H9 (cell line): ENCODE data around the gene RPL27A. TPM values are rescaled to one million over a fixed set of nuclear protein-coding genes. Genes with fewer than 3 reads are reported as not detected.

Experiments used
- DNase-seq: peaks from one replicate; pipeline ENCODE4 v3.0.0-alpha.2; 2017
- H2AFZ ChIP-seq: one replicate; pipeline ENCODE4 v1.6.1; 2013; ENCODE audit warnings: mild to moderate bottlenecking, low read length, control low read depth, moderate library complexity
- H2AK5ac ChIP-seq: 2 replicates; pipeline ENCODE4 v1.6.1; 2013; ENCODE audit warnings: low read length, control low read depth, mixed read lengths; ENCODE audit not compliant: insufficient read length
- H2BK120ac ChIP-seq: one replicate; pipeline ENCODE4 v1.6.1; 2013; ENCODE audit warnings: low read depth, mild to moderate bottlenecking, low read length, control low read depth, inconsistent platforms; ENCODE audit not compliant: poor library complexity, severe bottlenecking
- H2BK12ac ChIP-seq: 2 replicates; pipeline ENCODE4 v1.6.1; 2013; ENCODE audit warnings: low read length, control low read depth, mixed read lengths, low read depth; ENCODE audit not compliant: insufficient read length
- H2BK15ac ChIP-seq: 2 replicates; pipeline ENCODE4 v1.6.1; 2013; ENCODE audit warnings: low read depth, low read length, control low read depth
- H2BK20ac ChIP-seq: one replicate; pipeline ENCODE4 v1.6.1; 2013; ENCODE audit warnings: low read depth, mild to moderate bottlenecking, low read length, control low read depth, inconsistent platforms; ENCODE audit not compliant: poor library complexity, severe bottlenecking
- H2BK5ac ChIP-seq: 2 replicates; pipeline ENCODE4 v1.6.1; 2013; ENCODE audit warnings: low read length, control low read depth, mixed read lengths; ENCODE audit not compliant: insufficient read length
- H3K14ac ChIP-seq: 2 replicates; pipeline ENCODE4 v1.6.1; 2013; ENCODE audit warnings: low read length, control low read depth; ENCODE audit not compliant: insufficient read depth
- H3K18ac ChIP-seq: 2 replicates; pipeline ENCODE4 v1.6.1; 2013; ENCODE audit warnings: low read depth, mild to moderate bottlenecking, mixed read lengths, low read length, control low read depth; ENCODE audit not compliant: insufficient read length
- H3K23ac ChIP-seq: 2 replicates; pipeline ENCODE4 v1.6.1; 2013; ENCODE audit warnings: low read length, control low read depth, mixed read lengths, low read depth; ENCODE audit not compliant: insufficient read length
- H3K23me2 ChIP-seq: 2 replicates; pipeline ENCODE4 v1.6.1; 2013; ENCODE audit warnings: low read depth, mild to moderate bottlenecking, mixed read lengths, low read length, control low read depth; ENCODE audit not compliant: insufficient read length, poor library complexity, severe bottlenecking
- H3K27ac ChIP-seq: 2 replicates; pipeline ENCODE4 v1.5.1; 2013; ENCODE audit warnings: low read length, control low read depth, mixed read lengths, low read depth; ENCODE audit not compliant: insufficient read length
- H3K27me3 ChIP-seq: 2 replicates; pipeline ENCODE4 v1.6.1; 2013; ENCODE audit warnings: low read length, control low read depth, inconsistent platforms; ENCODE audit not compliant: insufficient read depth
- H3K4ac ChIP-seq: 2 replicates; pipeline ENCODE4 v1.6.1; 2013; ENCODE audit warnings: low read depth, mild to moderate bottlenecking, control low read depth, inconsistent platforms, low read length, moderate library complexity
- H3K4me1 ChIP-seq: 2 replicates; pipeline ENCODE4 v1.6.1; 2013; ENCODE audit warnings: low read length, control low read depth, inconsistent platforms; ENCODE audit not compliant: insufficient read depth
- H3K4me2 ChIP-seq: 2 replicates; pipeline ENCODE4 v1.6.1; 2013; ENCODE audit warnings: low read length, control low read depth, mixed read lengths; ENCODE audit not compliant: insufficient read length, insufficient read depth
- H3K56ac ChIP-seq: 2 replicates; pipeline ENCODE4 v1.6.1; 2013; ENCODE audit warnings: low read depth, mild to moderate bottlenecking, mixed read lengths, low read length, control low read depth; ENCODE audit not compliant: insufficient read length
- H3K79me1 ChIP-seq: 2 replicates; pipeline ENCODE4 v1.6.1; 2013; ENCODE audit warnings: low read depth, mild to moderate bottlenecking, moderate library complexity, low read length, control low read depth, inconsistent platforms; ENCODE audit not compliant: insufficient read depth, poor library complexity, severe bottlenecking
- H3K79me2 ChIP-seq: 2 replicates; pipeline ENCODE4 v1.6.1; 2013; ENCODE audit warnings: low read length, control low read depth, inconsistent platforms; ENCODE audit not compliant: insufficient read depth
- H3K9ac ChIP-seq: 2 replicates; pipeline ENCODE4 v1.6.1; 2013; ENCODE audit warnings: low read length, control low read depth, mixed read lengths; ENCODE audit not compliant: insufficient read length; ENCODE audit errors: extremely low read depth
- H3K9me3 ChIP-seq: one replicate; pipeline ENCODE4 v1.6.1; 2013; ENCODE audit warnings: low read depth, low read length, inconsistent platforms; ENCODE audit not compliant: control insufficient read depth
- H3T11ph ChIP-seq: one replicate; pipeline ENCODE4 v1.6.1; 2013; ENCODE audit warnings: mild to moderate bottlenecking, low read length, control low read depth, inconsistent platforms
- H4K20me1 ChIP-seq: one replicate; pipeline ENCODE4 v1.6.1; 2013; ENCODE audit not compliant: control insufficient read depth, insufficient read length, insufficient read depth
- H4K5ac ChIP-seq: 2 replicates; pipeline ENCODE4 v1.6.1; 2013; ENCODE audit warnings: low read depth, mild to moderate bottlenecking, mixed read lengths, low read length, control low read depth; ENCODE audit not compliant: insufficient read length
- H4K8ac ChIP-seq: replicated peaks from 2 replicates; pipeline ENCODE4 v1.6.1; 2013; ENCODE audit warnings: low read length, control low read depth, mixed read lengths, low read depth; ENCODE audit not compliant: insufficient read length
- H4K91ac ChIP-seq: 2 replicates; pipeline ENCODE4 v1.6.1; 2013; ENCODE audit warnings: low read depth, mild to moderate bottlenecking, moderate library complexity, mixed read lengths, low read length, control low read depth; ENCODE audit not compliant: insufficient read length
- H3K27ac Mint-ChIP-seq, 3 experiments: 2 replicates in 2 of 3; 3 replicates in 1 of 3; pipeline ENCODE4 v1.8.0; 2020 to 2021; ENCODE audit warnings: mixed read lengths in 3 of 3, mild to moderate bottlenecking in 1 of 3, moderate library complexity in 1 of 3
- H3K27me3 Mint-ChIP-seq: 2 replicates; pipeline ENCODE4 v1.8.0; 2021; ENCODE audit warnings: low read depth, mild to moderate bottlenecking, moderate library complexity, mixed read lengths
- H3K36me3 Mint-ChIP-seq, 3 experiments: 2 replicates in 2 of 3; 3 replicates in 1 of 3; pipeline ENCODE4 v1.8.0; 2020 to 2021; ENCODE audit warnings: low read depth in 3 of 3, mixed read lengths in 3 of 3; ENCODE audit not compliant: insufficient read depth in 1 of 3
- H3K4me1 Mint-ChIP-seq, 2 experiments: 2 replicates each; pipeline ENCODE4 v1.8.0; 2020; ENCODE audit warnings: mixed read lengths in 2 of 2
- H3K4me3 Mint-ChIP-seq, 2 experiments: 2 replicates in 1 of 2; 3 replicates in 1 of 2; pipeline ENCODE4 v1.8.0; 2020 to 2021; ENCODE audit warnings: mild to moderate bottlenecking in 2 of 2, mixed read lengths in 2 of 2, moderate library complexity in 1 of 2
- H3K9me3 Mint-ChIP-seq, 2 experiments: 2 replicates in 1 of 2; 3 replicates in 1 of 2; pipeline ENCODE4 v1.8.0; 2020; ENCODE audit warnings: mild to moderate bottlenecking in 2 of 2, mixed read lengths in 2 of 2, moderate library complexity in 1 of 2
- CTCF ChIP-seq: fragments of 200-600 bp; sonication (generic); conservative IDR thresholded peaks from 3 replicates; pipeline ENCODE4 v1.8.0; 2021; ENCODE audit warnings: antibody characterized with exemption, mild to moderate bottlenecking
- WGBS: extraction: QIAGEN DNeasy Blood & Tissue Kit; methylation state at CpG from one replicate; pipeline ENCODE4 v1.1.7; 2013; ENCODE audit warnings: missing lambda C conversion rate, low lambda C conversion rate, mixed read lengths; ENCODE audit not compliant: insufficient read length; ENCODE audit errors: extremely low coverage; 5-methylcytosine and 5-hydroxymethylcytosine counted together
- total RNA-seq: library from RNA; stranded (reverse); gene quantifications from 2 replicates; pipeline ENCODE4 v1.2.1, GENCODE V29; 2021

RPL27A gene
- total RNA-seq, 1 experiment from 2014 or later: 1,152 TPM

DNA sequence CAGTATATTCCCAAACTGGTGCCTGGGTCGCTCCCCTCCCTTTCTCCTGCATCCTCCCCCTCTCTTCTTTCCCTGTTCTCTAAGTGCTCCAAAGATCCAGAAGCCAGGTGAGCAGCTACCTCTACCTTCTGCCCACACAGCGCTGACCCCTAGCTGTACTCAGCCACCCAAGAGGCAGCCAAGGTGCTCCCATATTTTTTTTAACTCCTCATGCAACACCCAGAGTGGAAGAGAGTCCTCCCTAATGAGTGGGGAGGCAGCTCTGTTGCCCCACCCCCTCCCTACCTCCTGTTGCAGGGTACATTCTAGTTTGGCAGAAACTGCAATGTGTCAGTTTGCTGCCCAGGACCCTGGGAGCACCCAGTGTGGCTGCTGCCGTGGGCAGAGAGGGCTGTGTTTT lies 40.2 kb downstream of the RPL27A start:
- Mint-ChIP-seq H3K9me3 (no peaks in the 10 kb centered on the region), H3K36me3 (peaks cover 0 to 3% (median 3%) of the 10 kb centered on the region in 3 experiments; a peak in 4 of 7 replicates), H3K4me3 (no peak overlapping the region), H3K27ac (peak overlapping the region; percentile 16 to 92 (median 54); a peak in 4 of 7 replicates), H3K27me3 (no peaks in the 10 kb centered on the region; the same call in none of the 2 replicates), H3K4me1 (peaks cover 55 to 56% of the 10 kb centered on the region in 2 experiments)
- no peak overlapping the region for H3K27ac ChIP-seq
- no peak overlapping the region for H2BK12ac ChIP-seq
- H2BK120ac ChIP-seq: no peak overlapping the region
- H4K5ac ChIP-seq: no peak overlapping the region
- H2AFZ ChIP-seq: no peak overlapping the region
- no peak for DNase-seq
- no peak overlapping the region for H2AK5ac ChIP-seq
- H3K79me1 ChIP-seq: no peaks in the 10 kb centered on the region
- no peak for TF ChIP-seq CTCF
- H3K9ac ChIP-seq: no peak overlapping the region
- H3T11ph ChIP-seq: no peak overlapping the region
- H3K4ac ChIP-seq: no peak overlapping the region
- H3K79me2 ChIP-seq: no peaks in the 10 kb centered on the region
- H2BK20ac ChIP-seq: no peak overlapping the region
- no peak overlapping the region for H2BK5ac ChIP-seq
- no CpG with 5 or more reads among the region's 3 CpGs for WGBS
- no peaks in the 10 kb centered on the region; the same call in 1 of the 2 replicates for H3K4me1 ChIP-seq
- no peaks in the 10 kb centered on the region for H3K23me2 ChIP-seq
- H4K20me1 ChIP-seq: no peaks in the 10 kb centered on the region
- no peak overlapping the region for H3K18ac ChIP-seq
- H3K56ac ChIP-seq: no peak overlapping the region
- no peaks in the 10 kb centered on the region for H3K9me3 ChIP-seq
- no peak overlapping the region for H3K23ac ChIP-seq
- no peak overlapping the region for H4K8ac ChIP-seq
- H4K91ac ChIP-seq: no peak overlapping the region
- no peaks in the 10 kb centered on the region for H3K27me3 ChIP-seq
- no peak overlapping the region for H3K14ac ChIP-seq
- H2BK15ac ChIP-seq: no peak overlapping the region
- H3K4me2 ChIP-seq: no peak overlapping the region
